Measurements from ENCODE around the gene MAP1B.

MAP1B gene

DNA sequence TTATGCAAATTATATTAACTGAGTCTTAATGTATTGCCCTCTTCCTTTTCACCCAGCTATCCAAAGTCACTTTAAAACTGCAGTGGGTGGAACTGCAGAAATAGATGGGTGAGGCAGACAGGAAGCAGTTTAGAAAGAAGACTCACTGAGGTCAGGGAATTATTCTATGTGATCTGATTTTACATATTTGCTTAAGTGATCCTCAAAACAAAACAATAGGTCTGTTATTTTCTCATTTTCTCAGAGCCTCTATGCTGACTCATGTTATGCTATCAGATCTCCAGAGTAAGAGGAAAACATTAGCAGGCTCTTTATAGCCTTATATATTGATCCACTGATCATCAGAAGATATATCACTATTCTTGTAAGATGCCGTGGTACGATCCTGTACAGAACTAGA, 149.3 kb downstream of the MAP1B start:
- no peak for DNase-seq
